Liver (tissue), 9 donors: Measurements from ENCODE around the gene MAGED2. TPM values are rescaled to one million over a fixed set of nuclear protein-coding genes. Genes with fewer than 3 reads are reported as not detected.
A peak's percentile ranks its signal among the peaks of the same experiment; 100 is the strongest.

Experiments used
- DNase-seq: peaks from one replicate; pipeline ENCODE4 v3.0.0-alpha.2; 2017; ENCODE audit warnings: low spot score
- H3K27ac ChIP-seq, 2 donors: one replicate each; pipeline ENCODE4 v1.7.0; 2013; ENCODE audit warnings: inconsistent platforms in 2 of 2, low read length in 2 of 2, control low read depth in 1 of 2, low read depth in 1 of 2, mild to moderate bottlenecking in 1 of 2
- H3K27me3 ChIP-seq, 4 donors: one replicate each; pipeline versions ENCODE4 v1.6.1 to v1.7.0; 2013; ENCODE audit warnings: low read length in 3 of 4, inconsistent platforms in 1 of 4, mild to moderate bottlenecking in 1 of 4, moderate library complexity in 1 of 4; ENCODE audit not compliant: control insufficient read depth in 4 of 4, insufficient read depth in 4 of 4
- H3K36me3 ChIP-seq, 4 donors: one replicate each; pipeline versions ENCODE4 v1.6.1 to v1.7.0; 2013; ENCODE audit warnings: low read length in 3 of 4, mild to moderate bottlenecking in 3 of 4, low read depth in 1 of 4, moderate library complexity in 1 of 4; ENCODE audit not compliant: control insufficient read depth in 4 of 4, insufficient read depth in 3 of 4
- H3K4me1 ChIP-seq, 4 donors: one replicate each; pipeline versions ENCODE4 v1.6.1 to v1.7.0; 2013; ENCODE audit warnings: low read length in 3 of 4, mild to moderate bottlenecking in 3 of 4, moderate library complexity in 1 of 4; ENCODE audit not compliant: control insufficient read depth in 4 of 4, insufficient read depth in 4 of 4
- H3K4me3 ChIP-seq, 3 donors: one replicate each; pipeline versions ENCODE4 v1.6.1 to v1.7.0; 2013; ENCODE audit warnings: low read length in 3 of 3, control low read depth in 1 of 3, low read depth in 1 of 3, mild to moderate bottlenecking in 1 of 3
- H3K9ac ChIP-seq, 2 donors: one replicate each; pipeline ENCODE4 v1.7.0; 2013; ENCODE audit warnings: low read length in 2 of 2, mild to moderate bottlenecking in 2 of 2, moderate library complexity in 2 of 2, control low read depth in 1 of 2, low read depth in 1 of 2
- H3K9me3 ChIP-seq, 4 donors: one replicate each; pipeline versions ENCODE4 v1.6.1 to v1.7.0; 2013; ENCODE audit warnings: low read length in 3 of 4; ENCODE audit not compliant: control insufficient read depth in 4 of 4
- ATF3 ChIP-seq: IDR thresholded peaks from 2 replicates; pipeline ENCODE4 v1.6.1; 2016; ENCODE audit warnings: antibody characterized with exemption
- CTCF ChIP-seq: fragments of 150-350 bp; IDR thresholded peaks from 2 replicates; pipeline ENCODE4 v1.5.1; 2017; ENCODE audit warnings: improper control_type of control experiment, low read depth, low read length; ENCODE audit not compliant: missing input control
- EGR1 ChIP-seq, 2 donors: IDR thresholded peaks; 2 replicates each; pipeline ENCODE4 v1.6.1; 2016 to 2018; ENCODE audit warnings: antibody characterized with exemption in 2 of 2, low read depth in 2 of 2
- FOXA1 ChIP-seq: IDR thresholded peaks from 2 replicates; pipeline ENCODE4 v1.6.1; 2016; ENCODE audit warnings: antibody characterized with exemption
- FOXA2 ChIP-seq: IDR thresholded peaks from 2 replicates; pipeline ENCODE4 v1.6.1; 2016; ENCODE audit warnings: antibody characterized with exemption
- GABPA ChIP-seq, 2 donors: IDR thresholded peaks in 1 of 2; conservative IDR thresholded peaks in 1 of 2; 2 replicates each; pipeline ENCODE4 v1.6.1; 2016; ENCODE audit warnings: antibody characterized with exemption in 2 of 2, mild to moderate bottlenecking in 1 of 2, moderate library complexity in 1 of 2
- HNF4A ChIP-seq, 2 donors: conservative IDR thresholded peaks; 2 replicates each; pipeline ENCODE4 v1.6.1; 2016; ENCODE audit warnings: antibody characterized with exemption in 2 of 2, mild to moderate bottlenecking in 2 of 2
- HNF4G ChIP-seq: IDR thresholded peaks from 2 replicates; pipeline ENCODE4 v1.6.1; 2016; ENCODE audit warnings: antibody characterized with exemption
- JUND ChIP-seq, 2 donors: IDR thresholded peaks; 2 replicates each; pipeline ENCODE4 v1.6.1; 2016; ENCODE audit warnings: antibody characterized with exemption in 2 of 2
- RAD21 ChIP-seq, 2 donors: IDR thresholded peaks; 2 replicates each; pipeline ENCODE4 v1.6.1; 2016; ENCODE audit warnings: antibody characterized with exemption in 2 of 2, mild to moderate bottlenecking in 2 of 2
- REST ChIP-seq: IDR thresholded peaks from 2 replicates; pipeline ENCODE4 v1.6.1; 2016; ENCODE audit warnings: antibody characterized with exemption, mild to moderate bottlenecking
- RXRA ChIP-seq, 2 donors: IDR thresholded peaks; 2 replicates each; pipeline ENCODE4 v1.6.1; 2017 to 2018; ENCODE audit warnings: antibody characterized with exemption in 2 of 2, mild to moderate bottlenecking in 1 of 2
- SP1 ChIP-seq: IDR thresholded peaks from 2 replicates; pipeline ENCODE4 v1.6.1; 2018; ENCODE audit warnings: antibody characterized with exemption, mild to moderate bottlenecking
- TAF1 ChIP-seq: conservative IDR thresholded peaks from 2 replicates; pipeline ENCODE4 v1.6.1; 2016; ENCODE audit warnings: antibody characterized with exemption, mild to moderate bottlenecking
- WGBS: extraction: QIAGEN DNeasy Blood & Tissue Kit; methylation state at CpG from one replicate; pipeline ENCODE4 v1.1.7; 2013; 5-methylcytosine and 5-hydroxymethylcytosine counted together
- polyA plus RNA-seq, 2 donors: library from polyadenylated mRNA; stranded (reverse) in 1 of 2; unstranded in 1 of 2; fragments of 200-250 nt in 1 of 2; fragments of >200 nt in 1 of 2; fragmentation: Nextera tagmentation in 1 of 2; extraction: Ambion mirVana in 1 of 2; gene quantifications; one replicate each; pipeline versions ENCODE4 v1.2.1 to v1.2.3, GENCODE V29; 2013 to 2015
- total RNA-seq, 2 donors: library from RNA; depleted of rRNA; stranded (reverse); fragments of >200 nt; gene quantifications; one replicate each; pipeline ENCODE4 v1.2.3, GENCODE V29; 2014
- TF ChIP-seq, protein P1 (sequence below): IDR thresholded peaks from 2 replicates; pipeline ENCODE4 v1.6.1; 2016; ENCODE audit warnings: antibody characterized with exemption
- donor health status: healthy.
- donor health status: healthy.
- donor health status: healthy.
- donor health status: healthy.
- donor health status: healthy.

MAGED2 gene
- total and polyA plus RNA-seq, 4 donors, result 25.4 to 93.4 (median 31.3) TPM

DNA sequence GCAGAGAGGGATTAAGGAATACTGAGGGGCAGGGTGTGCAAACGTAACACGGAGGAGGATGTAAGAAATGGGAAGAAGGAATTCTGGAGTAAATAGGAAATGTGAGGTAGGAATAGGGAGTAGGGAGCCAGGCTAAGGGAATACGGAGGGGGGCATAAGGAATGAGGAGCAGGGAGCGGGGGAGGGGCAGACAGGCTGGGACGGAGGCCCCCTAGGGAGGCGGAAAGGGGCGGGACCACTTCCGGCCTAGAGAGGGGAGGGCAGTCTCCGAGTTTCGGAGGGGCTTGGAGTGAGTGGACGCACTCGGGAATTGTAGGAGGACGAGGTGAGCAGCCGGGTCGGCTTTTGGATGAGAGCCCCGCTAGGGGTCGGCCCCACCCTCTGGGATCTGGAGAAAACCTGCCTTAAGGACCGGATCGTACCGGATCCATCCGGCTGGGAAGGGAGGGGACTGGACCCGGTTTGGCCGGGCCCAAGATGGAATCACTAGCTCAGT lies 612 bp downstream of the MAGED2 start:
- no peaks in the 10 kb centered on the region for H3K27me3 ChIP-seq
- peak overlapping the region; percentile 81 to 83 for H3K27ac ChIP-seq
- no peak for TF ChIP-seq HNF4G
- TF ChIP-seq SP1, result no peak
- no peak for TF ChIP-seq FOXA2
- TF ChIP-seq REST, result peak; percentile 6
- no peak for TF ChIP-seq HNF4A (conservative IDR thresholded peaks at IDR 0.05)
- no peak for TF ChIP-seq EGR1 (IDR thresholded peaks at IDR 0.05; ENCODE audit: low read depth in 2 of 2)
- no peak for TF ChIP-seq RAD21 (IDR thresholded peaks at IDR 0.05)
- no peak for TF ChIP-seq CTCF
- TF ChIP-seq JUND (IDR thresholded peaks at IDR 0.05), result no peak
- no peak for TF ChIP-seq TAF1
- TF ChIP-seq, protein P1, sequence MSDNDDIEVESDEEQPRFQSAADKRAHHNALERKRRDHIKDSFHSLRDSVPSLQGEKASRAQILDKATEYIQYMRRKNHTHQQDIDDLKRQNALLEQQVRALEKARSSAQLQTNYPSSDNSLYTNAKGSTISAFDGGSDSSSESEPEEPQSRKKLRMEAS, result no peak
- TF ChIP-seq RXRA (IDR thresholded peaks at IDR 0.05), result no peak
- no peak for TF ChIP-seq ATF3
- peak; percentile 45 to 79 for TF ChIP-seq GABPA (IDR thresholded peaks at IDR 0.05 in 1 of 2, conservative IDR thresholded peaks at IDR 0.05 in 1 of 2)
- no peak for TF ChIP-seq FOXA1
- DNase-seq, result peak; percentile 66
- peaks cover 4 to 8% (median 7%) of the 10 kb centered on the region in 4 donors for H3K4me1 ChIP-seq
- H3K9me3 ChIP-seq, result no peaks in the 10 kb centered on the region
- peaks cover 4 to 18% (median 7%) of the 10 kb centered on the region in 4 donors for H3K36me3 ChIP-seq
- H3K9ac ChIP-seq, result peak overlapping the region; percentile 52 to 84
- under 1% methylated on average over 23 of the region's 23 CpGs for WGBS
- H3K4me3 ChIP-seq, result peak overlapping the region; percentile 59 to 82 (median 75)

GRCh38 chrX:54808605-54809483 lies 1.3 kb downstream of the MAGED2 start:
- no peaks in the 10 kb centered on the region for H3K9me3 ChIP-seq
- peak overlapping the region in 1 of 2 donors; percentile 84 for H3K9ac ChIP-seq
- WGBS, result 2% methylated on average over 38 of the region's 38 CpGs
- peak overlapping the region; percentile 59 to 82 (median 75) for H3K4me3 ChIP-seq
- peaks cover 4 to 24% (median 13%) of the 10 kb centered on the region in 4 donors for H3K36me3 ChIP-seq
- no peak for TF ChIP-seq FOXA2
- TF ChIP-seq, protein P1, result peak; percentile 33
- TF ChIP-seq SP1, result peak; percentile 39
- TF ChIP-seq RXRA (IDR thresholded peaks at IDR 0.05), result peak in 1 of 2 donors; percentile 3
- peaks cover 4 to 8% (median 7%) of the 10 kb centered on the region in 4 donors for H3K4me1 ChIP-seq
- H3K27ac ChIP-seq, result peak overlapping the region; percentile 81 to 83
- DNase-seq, result peak; percentile 86
- H3K27me3 ChIP-seq, result no peaks in the 10 kb centered on the region
